IPS DF 19.7 (cell line): Measurements from ENCODE around the gene RGS9.
"Not testable (repeated sequence)": the region's sequence is repeated elsewhere in the genome, so short reads cannot be mapped to it uniquely, and the experiment has no call there.

Experiments used
- DNase-seq: peaks from one replicate; pipeline ENCODE4 v3.0.0-alpha.2; 2013; ENCODE audit warnings: low read depth, low spot score

The RGS9 gene

GRCh38 chr17:65207448-65207847 lies 70.3 kb downstream of the RGS9 start:
- not testable (repeated sequence) for DNase-seq

- no peak for DNase-seq
Measured at GRCh38 chr17:65208717-65209116, 71.5 kb downstream of the RGS9 start.

GRCh38 chr17:65218261-65218660 lies 81.1 kb downstream of the RGS9 start:
- no peak for DNase-seq

GRCh38 chr17:65219124-65219523 lies 82.0 kb downstream of the RGS9 start:
- no peak for DNase-seq

GRCh38 chr17:65219707-65220106 lies 82.5 kb downstream of the RGS9 start:
- no peak for DNase-seq

- DNase-seq: no peak
Measured at GRCh38 chr17:65220732-65221131, 83.6 kb downstream of the RGS9 start.

- DNase-seq: no peak
Measured at GRCh38 chr17:65222214-65222738, 85.1 kb downstream of the RGS9 start.

GRCh38 chr17:65225061-65225460 lies 87.9 kb downstream of the RGS9 start:
- DNase-seq: no peak

GRCh38 chr17:65226227-65226626 lies 89.1 kb downstream of the RGS9 start:
- DNase-seq: no peak

GRCh38 chr17:65227637-65228036 lies 90.5 kb downstream of the RGS9 start:
- no peak for DNase-seq

- no peak for DNase-seq
Measured at GRCh38 chr17:65228287-65228686, 91.1 kb downstream of the RGS9 start.

- no peak for DNase-seq
Measured at GRCh38 chr17:65228734-65229620, 91.8 kb downstream of the RGS9 start.

GRCh38 chr17:65229621-65229995 lies 92.4 kb downstream of the RGS9 start:
- DNase-seq: no peak

GRCh38 chr17:65230040-65230439 lies 92.9 kb downstream of the RGS9 start:
- DNase-seq: no peak

GRCh38 chr17:65231086-65231485 lies 93.9 kb downstream of the RGS9 start:
- DNase-seq: no peak

GRCh38 chr17:65231662-65232335 lies 94.6 kb downstream of the RGS9 start:
- peak; percentile 56 for DNase-seq

- no peak for DNase-seq
Measured at GRCh38 chr17:65235284-65235683, 98.1 kb downstream of the RGS9 start.

GRCh38 chr17:65236321-65236720 lies 99.2 kb downstream of the RGS9 start:
- no peak for DNase-seq

GRCh38 chr17:65243838-65244625 lies 106.9 kb downstream of the RGS9 start:
- no peak for DNase-seq

GRCh38 chr17:65246252-65246651 lies 109.1 kb downstream of the RGS9 start:
- no peak for DNase-seq

- no peak for DNase-seq
Measured at GRCh38 chr17:65249774-65250173, 112.6 kb downstream of the RGS9 start.

- DNase-seq: no peak
Measured at GRCh38 chr17:65254166-65254565, 117.0 kb downstream of the RGS9 start.
